T-helper 1 cell treated with Interleukin-12 subunit alpha and Interleukin-12 subunit beta and Interleukin-4 antibody, amounts not matched to agents 30 μg/mL and 1 μg/mL, for 36 hours (primary cell): ENCODE measurements around the gene LRPAP1.

Source experiments
- H3K27ac Mint-ChIP-seq: one replicate; pipeline ENCODE4 v1.8.0; 2021; ENCODE audit warnings: mild to moderate bottlenecking, mixed read lengths
- H3K27me3 Mint-ChIP-seq: one replicate; pipeline ENCODE4 v1.8.0; 2021; ENCODE audit warnings: low read depth, mixed read lengths
- H3K36me3 Mint-ChIP-seq: one replicate; pipeline ENCODE4 v1.8.0; 2021; ENCODE audit warnings: low read depth, mixed read lengths
- H3K4me1 Mint-ChIP-seq: one replicate; pipeline ENCODE4 v1.8.0; 2021; ENCODE audit warnings: low read depth, mixed read lengths
- H3K4me3 Mint-ChIP-seq: one replicate; pipeline ENCODE4 v1.8.0; 2021; ENCODE audit warnings: mild to moderate bottlenecking, moderate library complexity, mixed read lengths
- H3K9me3 Mint-ChIP-seq: one replicate; pipeline ENCODE4 v1.8.0; 2021; ENCODE audit warnings: mixed read lengths

LRPAP1 gene

DNA sequence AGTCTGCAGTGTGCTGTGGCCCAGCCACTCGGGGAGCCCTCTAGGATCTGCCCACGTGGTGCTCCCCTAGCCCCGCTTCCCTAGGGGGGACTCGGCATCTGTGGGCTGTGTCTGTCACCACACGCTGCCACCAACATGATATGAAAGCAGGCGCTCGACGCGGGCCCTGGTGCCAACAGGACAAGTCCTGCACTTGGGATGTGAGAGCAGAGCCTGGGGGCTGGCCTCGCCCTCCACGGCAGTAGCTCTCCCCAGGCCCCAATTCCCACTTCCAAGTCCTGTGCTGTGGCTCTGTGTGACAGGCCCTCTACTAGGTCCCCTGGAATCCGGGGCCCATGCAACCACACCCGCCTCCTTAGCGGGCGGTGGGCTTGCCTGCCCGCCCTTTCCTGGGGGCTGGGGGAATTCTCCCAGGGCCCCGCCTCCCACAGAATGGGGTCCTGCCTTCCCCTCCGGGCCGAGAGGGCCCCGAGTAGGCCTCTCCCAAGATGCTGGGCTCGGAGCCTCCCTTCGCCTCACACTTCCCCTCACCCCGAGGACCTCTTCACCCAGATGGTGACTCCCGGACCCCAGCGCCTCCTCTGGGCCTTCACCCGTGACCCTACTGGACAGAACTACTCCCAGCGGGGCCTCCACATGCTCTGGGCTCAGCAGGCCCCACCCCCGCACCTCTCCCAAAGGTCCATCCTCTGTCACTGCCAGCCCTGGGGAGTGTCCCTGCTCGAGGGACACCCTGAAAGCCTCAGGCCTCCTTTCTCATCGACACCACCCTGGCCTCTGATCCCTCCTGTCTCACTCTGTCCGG is 11.2 kb downstream of the LRPAP1 start:
- Mint-ChIP-seq H3K9me3 (no peaks in the 10 kb centered on the region), H3K27me3 (no peaks in the 10 kb centered on the region), H3K4me3 (no peak overlapping the region), H3K36me3 (peaks cover 16% of the 10 kb centered on the region), H3K27ac (no peak overlapping the region), H3K4me1 (no peaks in the 10 kb centered on the region)

DNA sequence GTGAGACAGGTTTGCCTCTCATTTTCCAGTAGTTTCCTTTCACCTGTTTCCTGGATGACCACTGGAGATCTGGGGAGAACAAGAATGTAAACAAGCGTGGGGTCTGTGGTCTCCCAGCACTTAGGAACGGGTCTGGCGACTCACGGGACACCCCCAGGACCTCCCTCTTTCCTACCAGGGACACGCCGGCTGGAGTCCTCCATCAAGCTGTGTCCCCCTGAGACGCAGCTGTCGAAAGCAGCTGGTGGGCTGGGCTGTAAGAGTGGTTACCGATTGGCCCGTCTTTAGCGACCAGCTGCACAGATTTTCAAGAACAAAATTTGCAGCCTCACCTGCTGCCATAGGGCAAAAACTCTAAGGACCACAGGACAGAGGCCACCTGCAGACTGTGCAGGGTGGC is 11.9 kb downstream of the LRPAP1 start:
- Mint-ChIP-seq H3K27ac (no peak overlapping the region), H3K9me3 (no peaks in the 10 kb centered on the region), H3K27me3 (no peaks in the 10 kb centered on the region), H3K36me3 (peaks cover 20% of the 10 kb centered on the region), H3K4me3 (no peak overlapping the region), H3K4me1 (no peaks in the 10 kb centered on the region)

DNA sequence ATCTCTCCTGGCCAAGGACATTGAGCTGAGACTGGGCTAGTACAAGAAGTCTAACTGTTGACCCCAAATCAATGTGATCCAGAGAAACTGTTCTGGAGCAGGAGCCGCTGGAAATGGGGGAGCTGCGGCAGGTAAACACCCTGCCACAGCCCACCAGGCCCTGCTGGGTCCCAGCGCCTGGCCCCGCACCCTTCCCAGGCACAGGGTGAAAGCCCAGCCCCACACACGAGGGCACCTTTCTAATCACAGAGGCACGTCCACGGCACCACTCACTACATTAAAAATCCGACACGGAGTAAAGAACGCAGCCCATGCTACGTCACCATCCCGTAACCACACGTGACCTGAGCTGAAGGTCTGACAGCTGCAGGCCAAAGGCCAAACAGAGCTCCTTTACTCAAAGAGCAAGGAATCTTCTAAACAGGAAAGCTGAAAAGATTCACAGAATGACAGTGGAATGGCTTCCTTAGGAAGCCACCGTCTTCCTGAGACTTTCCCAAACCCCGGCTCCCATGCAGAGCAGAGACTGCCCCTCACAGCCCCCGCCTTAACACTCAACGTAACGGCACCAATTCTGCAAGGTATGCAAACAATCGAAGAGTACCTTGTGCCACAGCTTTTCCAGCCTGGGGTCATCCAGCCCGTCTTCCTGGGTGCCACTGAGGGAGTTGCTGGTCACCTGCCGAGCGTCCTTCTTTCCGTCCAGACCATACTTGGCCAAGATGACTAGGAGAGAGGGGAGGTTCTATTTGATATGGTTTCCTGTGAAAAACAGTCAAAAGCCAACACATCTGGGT is 12.6 kb downstream of the LRPAP1 start:
- H3K36me3 Mint-ChIP-seq, result peaks cover 20% of the 10 kb centered on the region
- H3K9me3 Mint-ChIP-seq, result no peaks in the 10 kb centered on the region
- no peak overlapping the region for H3K27ac Mint-ChIP-seq
- no peaks in the 10 kb centered on the region for H3K27me3 Mint-ChIP-seq
- no peaks in the 10 kb centered on the region for H3K4me1 Mint-ChIP-seq
- no peak overlapping the region for H3K4me3 Mint-ChIP-seq

DNA sequence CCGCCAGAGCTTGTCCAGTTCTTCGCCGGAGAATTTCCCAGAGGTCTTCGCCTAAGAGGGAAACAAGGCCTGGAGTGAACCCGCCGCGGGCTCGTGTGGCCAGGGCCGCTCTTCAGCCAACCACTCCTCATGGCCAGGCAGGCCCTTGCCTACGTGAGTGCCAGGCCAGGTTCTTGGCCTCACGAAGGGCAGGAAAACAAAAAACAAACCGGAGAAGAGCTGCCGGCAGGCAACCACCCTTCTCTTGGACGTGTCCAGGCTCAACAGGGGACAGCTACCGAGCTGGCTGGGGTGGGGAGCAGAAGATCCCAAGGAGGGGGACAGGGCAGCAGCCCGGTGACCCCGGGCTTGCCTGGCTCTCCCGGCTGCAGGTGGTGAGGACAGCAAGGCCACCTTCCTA is 13.3 kb downstream of the LRPAP1 start:
- no peak overlapping the region for H3K27ac Mint-ChIP-seq
- H3K9me3 Mint-ChIP-seq, result no peaks in the 10 kb centered on the region
- H3K27me3 Mint-ChIP-seq, result no peaks in the 10 kb centered on the region
- peaks cover 16% of the 10 kb centered on the region for H3K36me3 Mint-ChIP-seq
- H3K4me3 Mint-ChIP-seq, result no peak overlapping the region
- H3K4me1 Mint-ChIP-seq, result no peaks in the 10 kb centered on the region

DNA sequence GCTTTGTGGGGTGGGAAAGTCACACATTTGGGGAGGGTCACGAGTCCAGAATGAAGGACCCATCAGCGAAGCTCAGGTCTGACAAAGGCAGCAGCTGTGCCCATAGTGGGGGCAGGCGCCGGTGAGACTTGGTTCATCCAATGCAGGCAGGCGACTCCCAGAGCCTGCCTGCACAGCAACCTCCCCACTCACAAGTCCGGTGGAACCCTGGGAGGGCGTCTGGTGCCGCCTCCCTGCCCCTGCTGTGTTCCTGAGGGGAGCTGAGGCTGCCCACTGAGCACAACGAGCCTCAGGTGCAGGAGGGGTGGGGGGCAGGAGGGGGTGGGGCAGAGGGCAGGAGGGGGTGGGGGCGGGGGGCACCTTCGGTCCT is 13.7 kb downstream of the LRPAP1 start:
- Mint-ChIP-seq H3K27me3 (no peaks in the 10 kb centered on the region), H3K27ac (no peak overlapping the region), H3K9me3 (no peaks in the 10 kb centered on the region), H3K36me3 (peaks cover 16% of the 10 kb centered on the region), H3K4me3 (no peak overlapping the region), H3K4me1 (no peaks in the 10 kb centered on the region)

DNA sequence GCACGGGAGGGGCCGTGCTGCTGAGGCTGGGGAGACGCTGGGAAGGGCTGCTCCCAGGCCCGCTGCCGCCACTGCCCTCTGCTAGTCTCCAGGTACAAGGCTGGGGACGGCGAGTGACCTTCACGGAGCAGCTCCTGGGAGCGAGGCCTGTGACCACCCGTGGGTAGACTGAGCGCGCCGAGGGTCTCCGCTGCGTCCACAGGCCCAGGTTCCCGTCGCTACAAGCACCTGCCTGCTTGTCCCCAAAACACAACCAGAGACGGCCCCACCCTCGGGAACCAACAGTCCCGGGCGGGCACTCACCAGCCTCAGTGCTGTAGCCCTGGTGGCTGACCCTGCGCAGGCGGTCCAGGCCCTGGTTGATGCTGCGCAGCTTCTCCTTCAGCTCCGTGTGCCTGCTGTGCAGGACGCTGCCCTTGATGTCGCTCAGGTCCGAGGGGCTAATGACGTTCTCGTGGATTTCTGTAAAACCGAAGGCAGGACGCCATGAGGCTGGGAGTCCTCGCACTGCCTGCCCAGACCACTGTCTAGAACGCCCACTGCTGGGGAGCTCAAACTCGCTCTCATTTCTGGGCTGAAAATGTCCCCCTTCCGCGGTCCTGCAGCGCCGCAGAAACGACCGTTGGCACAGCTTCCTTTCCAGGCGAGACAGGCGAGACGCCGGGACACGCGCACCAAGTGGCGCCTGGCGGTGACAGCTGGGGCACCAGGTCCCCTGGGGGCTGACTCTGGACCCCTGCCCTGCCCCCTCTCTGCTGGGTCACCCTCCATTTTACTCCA is 14.3 kb downstream of the LRPAP1 start:
- no peaks in the 10 kb centered on the region for H3K27me3 Mint-ChIP-seq
- no peak overlapping the region for H3K4me3 Mint-ChIP-seq
- no peaks in the 10 kb centered on the region for H3K9me3 Mint-ChIP-seq
- H3K27ac Mint-ChIP-seq, result no peak overlapping the region
- no peaks in the 10 kb centered on the region for H3K4me1 Mint-ChIP-seq
- H3K36me3 Mint-ChIP-seq, result peaks cover 19% of the 10 kb centered on the region

DNA sequence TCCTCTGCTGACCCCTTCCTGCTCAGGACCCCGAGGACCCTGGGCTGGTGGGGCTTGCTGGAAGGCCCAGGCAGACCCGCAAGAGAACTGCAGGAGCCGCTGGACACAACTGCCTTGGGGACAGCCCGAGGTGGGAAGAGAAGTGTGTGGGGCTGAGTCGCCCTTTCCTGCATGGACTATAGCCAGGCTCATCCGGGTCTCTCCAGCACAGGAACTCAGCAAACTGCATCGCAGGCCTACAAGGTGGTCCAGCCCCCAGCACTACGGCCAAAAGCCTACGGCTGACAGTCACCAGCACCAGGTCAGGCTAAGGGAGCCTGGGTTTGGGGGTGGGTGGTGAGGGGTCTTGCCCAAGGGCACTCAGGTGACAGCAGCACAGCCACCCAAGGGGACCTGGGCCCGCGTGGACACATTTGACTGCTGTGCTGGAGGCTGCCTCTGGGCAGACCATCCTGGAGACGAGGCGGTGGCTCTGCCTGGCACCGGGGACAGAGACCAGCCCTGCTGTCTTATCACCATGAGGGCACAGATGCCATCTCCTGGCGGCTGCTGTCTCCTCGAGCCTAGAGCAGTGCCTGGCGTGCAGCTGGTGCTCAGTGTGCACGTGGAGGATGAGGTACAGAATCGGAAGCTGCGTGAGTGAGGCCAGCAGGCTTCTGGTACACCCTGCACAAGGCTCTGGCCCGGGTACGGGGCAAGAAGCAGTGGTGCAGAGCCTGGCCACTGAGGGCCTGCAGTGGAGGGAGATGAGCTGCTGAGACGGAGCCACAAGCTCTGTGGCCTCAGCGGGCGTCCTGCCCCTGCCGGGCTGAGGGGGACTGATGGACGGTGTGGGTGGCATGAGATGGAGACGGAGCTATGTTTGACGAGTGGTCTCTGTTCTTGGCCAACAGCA is 15.1 kb downstream of the LRPAP1 start:
- H3K36me3 Mint-ChIP-seq, result peaks cover 28% of the 10 kb centered on the region
- no peaks in the 10 kb centered on the region for H3K4me1 Mint-ChIP-seq
- H3K27me3 Mint-ChIP-seq, result no peaks in the 10 kb centered on the region
- H3K9me3 Mint-ChIP-seq, result peaks cover 3% of the 10 kb centered on the region
- no peak overlapping the region for H3K4me3 Mint-ChIP-seq
- H3K27ac Mint-ChIP-seq, result no peak overlapping the region

DNA sequence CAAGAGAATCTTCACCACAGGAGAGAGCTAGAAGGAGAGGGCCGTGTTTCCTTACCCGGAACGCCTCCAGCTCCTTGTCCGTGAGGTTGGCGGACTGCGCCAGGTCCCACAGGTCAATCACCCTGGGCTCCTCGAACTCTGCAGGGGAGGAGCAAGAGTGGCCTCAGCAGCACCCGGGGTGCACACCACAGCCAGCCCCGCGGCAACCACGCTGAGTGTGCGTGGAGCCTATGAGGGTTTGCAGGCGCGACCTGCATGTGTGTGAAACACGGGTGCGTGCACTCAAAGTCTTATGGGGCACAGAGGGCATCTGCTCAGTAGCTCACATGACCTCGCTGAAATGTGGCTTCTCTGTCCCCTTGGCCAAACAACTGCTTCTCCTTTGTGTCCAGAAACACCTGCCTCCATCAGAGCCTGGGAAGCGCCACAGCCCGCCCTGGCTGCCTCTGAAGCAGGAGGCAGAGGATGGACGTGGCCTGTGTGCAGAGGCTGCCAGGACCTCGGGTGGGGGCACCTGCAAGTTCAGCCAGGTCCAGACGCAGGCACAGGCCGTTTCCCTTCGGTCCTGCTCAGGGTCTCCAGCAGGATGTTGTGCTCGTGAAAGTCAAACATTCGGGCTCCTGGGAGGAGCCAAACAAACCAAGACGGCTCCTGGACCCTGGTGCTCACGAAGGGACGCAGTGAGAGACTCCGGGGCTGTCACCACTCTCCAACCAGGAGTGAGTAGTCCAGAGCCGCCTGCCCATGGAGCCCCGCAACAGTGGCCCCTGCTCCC is 16.0 kb downstream of the LRPAP1 start:
- H3K27ac Mint-ChIP-seq, result no peak overlapping the region
- H3K4me3 Mint-ChIP-seq, result no peak overlapping the region
- H3K36me3 Mint-ChIP-seq, result peaks cover 26% of the 10 kb centered on the region
- peaks cover 3% of the 10 kb centered on the region for H3K9me3 Mint-ChIP-seq
- H3K27me3 Mint-ChIP-seq, result no peaks in the 10 kb centered on the region
- H3K4me1 Mint-ChIP-seq, result no peaks in the 10 kb centered on the region

DNA sequence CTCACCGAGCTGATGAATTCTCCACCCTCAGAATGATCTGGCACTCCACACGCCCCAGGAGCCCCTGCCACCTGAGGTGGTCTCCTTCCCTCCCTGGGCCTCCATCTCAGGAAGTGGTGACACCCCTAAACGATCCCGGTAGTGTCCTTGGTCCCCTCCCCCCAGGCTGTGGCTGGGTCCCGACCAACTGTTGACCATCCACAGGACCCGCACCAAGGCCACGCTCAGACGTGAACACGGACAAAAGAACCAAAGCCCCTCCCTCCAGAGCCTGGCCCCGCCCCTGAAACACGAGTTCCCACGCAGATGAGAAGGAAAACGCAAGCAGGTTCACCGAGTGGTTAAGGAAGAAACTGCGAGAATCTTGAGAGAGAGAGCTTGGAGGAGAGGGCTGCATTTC is 16.6 kb downstream of the LRPAP1 start:
- Mint-ChIP-seq H3K9me3 (peaks cover 7% of the 10 kb centered on the region), H3K4me1 (no peaks in the 10 kb centered on the region), H3K27me3 (no peaks in the 10 kb centered on the region), H3K4me3 (no peak overlapping the region), H3K36me3 (peaks cover 32% of the 10 kb centered on the region), H3K27ac (no peak overlapping the region)

DNA sequence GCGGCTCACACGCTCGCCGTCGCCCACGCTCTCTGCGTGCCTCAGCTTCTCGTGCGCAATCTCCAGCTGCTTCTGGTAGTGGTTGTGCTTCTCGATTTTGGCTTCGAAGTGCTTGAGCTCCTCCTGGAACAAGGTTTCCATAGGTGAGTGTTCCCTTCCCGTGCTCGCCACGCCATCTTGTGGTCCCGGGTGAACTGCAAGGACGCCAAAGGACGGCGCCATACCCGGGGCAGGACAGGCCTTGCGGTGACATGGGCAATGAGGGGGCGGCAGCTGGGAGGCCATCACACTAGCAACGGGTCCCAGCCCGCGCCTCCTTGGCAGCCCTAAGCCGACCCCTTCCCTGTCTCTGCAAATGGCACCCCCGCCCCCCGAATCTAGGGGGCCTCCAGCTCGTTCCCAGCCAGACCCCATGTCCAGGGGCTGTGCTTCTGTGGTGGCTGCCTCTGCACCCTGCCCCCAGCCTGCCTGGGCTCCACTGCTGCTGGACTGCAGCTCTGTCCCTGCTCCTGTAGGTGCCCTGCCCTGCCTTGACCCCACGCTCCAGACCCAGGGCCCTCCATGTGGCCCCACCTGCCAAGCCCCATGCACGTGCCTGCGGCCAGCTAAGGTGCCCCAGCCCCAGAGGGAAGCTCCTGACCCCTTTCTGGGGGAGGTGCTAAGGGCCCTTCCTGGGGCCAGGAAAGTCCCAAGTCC is 17.3 kb downstream of the LRPAP1 start:
- H3K4me1 Mint-ChIP-seq, result no peaks in the 10 kb centered on the region
- H3K27ac Mint-ChIP-seq, result no peak overlapping the region
- H3K4me3 Mint-ChIP-seq, result no peak overlapping the region
- peaks cover 38% of the 10 kb centered on the region for H3K36me3 Mint-ChIP-seq
- H3K9me3 Mint-ChIP-seq, result peaks cover 7% of the 10 kb centered on the region
- no peaks in the 10 kb centered on the region for H3K27me3 Mint-ChIP-seq

DNA sequence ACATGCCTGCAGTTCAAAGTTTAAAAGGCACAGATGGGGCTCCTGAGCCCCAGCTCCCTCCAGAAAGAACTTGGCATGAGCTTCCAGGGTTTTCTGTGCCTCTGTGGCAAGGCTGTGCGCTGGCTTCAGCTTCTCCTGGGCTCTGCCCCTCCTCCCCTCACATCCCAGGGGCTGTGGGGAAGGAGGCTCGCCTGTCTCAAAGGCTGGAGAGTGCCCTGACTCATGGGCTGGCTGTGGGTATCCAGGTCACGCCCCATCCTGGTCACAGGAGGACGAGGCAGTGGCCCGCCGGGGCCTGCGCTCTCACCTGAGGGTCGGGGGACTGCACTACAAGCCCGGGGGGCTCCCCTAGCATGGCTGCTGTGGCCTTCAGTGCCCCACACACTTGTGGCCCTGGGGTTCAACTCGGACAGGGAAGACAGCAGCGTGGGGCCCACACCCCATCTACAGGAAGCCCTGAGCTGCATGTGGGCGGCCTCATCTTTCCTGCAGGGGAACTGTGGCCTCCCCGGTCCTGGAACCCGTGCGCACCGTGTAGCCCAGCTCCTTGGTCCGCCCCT is 17.9 kb downstream of the LRPAP1 start:
- Mint-ChIP-seq H3K27me3 (no peaks in the 10 kb centered on the region), H3K36me3 (peaks cover 40% of the 10 kb centered on the region), H3K9me3 (peaks cover 10% of the 10 kb centered on the region), H3K4me1 (no peaks in the 10 kb centered on the region), H3K27ac (no peak overlapping the region), H3K4me3 (no peak overlapping the region)

DNA sequence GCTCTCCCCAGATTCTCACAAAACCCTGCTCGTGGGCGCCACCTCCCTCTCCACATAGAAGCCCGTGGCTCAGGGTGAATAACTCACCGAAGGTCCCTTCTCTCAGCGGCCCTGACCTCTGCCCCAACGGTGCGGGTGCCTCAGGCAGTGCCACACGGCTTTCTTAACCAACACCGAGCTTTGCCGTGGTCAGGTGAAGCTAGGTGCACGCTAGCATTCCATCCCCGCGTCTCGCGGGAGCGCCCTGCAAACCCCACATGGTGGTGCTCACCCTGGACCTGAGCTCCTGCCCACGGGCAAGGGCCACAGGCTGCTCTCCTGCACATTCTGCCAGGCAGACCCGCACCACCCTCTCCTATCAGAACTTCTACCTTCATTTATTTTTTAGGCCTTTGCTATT is 18.4 kb downstream of the LRPAP1 start:
- Mint-ChIP-seq H3K27ac (no peak overlapping the region), H3K4me1 (no peaks in the 10 kb centered on the region), H3K9me3 (peaks cover 10% of the 10 kb centered on the region), H3K36me3 (peaks cover 42% of the 10 kb centered on the region), H3K27me3 (no peaks in the 10 kb centered on the region), H3K4me3 (no peak overlapping the region)

DNA sequence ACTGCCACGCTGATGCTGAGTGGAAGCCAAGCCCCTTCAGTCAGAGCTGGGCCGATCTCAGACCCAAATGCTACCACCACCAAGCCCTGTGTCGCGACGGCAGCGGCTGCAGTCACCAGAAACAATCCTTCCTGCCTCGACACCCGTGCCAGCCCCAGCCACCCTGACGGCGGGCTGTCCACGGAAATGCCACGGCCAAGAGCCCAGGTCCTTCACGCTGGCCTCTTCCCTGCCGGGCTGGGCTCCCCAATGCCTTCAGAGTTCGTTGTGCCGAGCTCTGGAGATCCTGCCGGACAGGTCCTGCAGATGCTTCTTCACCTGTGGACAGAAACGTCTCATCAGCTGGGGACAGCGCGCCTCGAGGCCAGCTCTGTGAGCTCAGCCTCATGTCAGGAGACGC is 19.5 kb downstream of the LRPAP1 start:
- Mint-ChIP-seq H3K27ac (no peak overlapping the region), H3K4me3 (no peak overlapping the region), H3K36me3 (peaks cover 46% of the 10 kb centered on the region), H3K4me1 (no peaks in the 10 kb centered on the region), H3K27me3 (no peaks in the 10 kb centered on the region), H3K9me3 (peaks cover 10% of the 10 kb centered on the region)
